Fibroblast of skin of abdomen (primary cell): Measurements from ENCODE around the gene NLGN3. TPM values are rescaled to one million over a fixed set of nuclear protein-coding genes. Genes with fewer than 3 reads are reported as not detected.

ENCODE experiments used
- DNase-seq: peaks from one replicate; pipeline ENCODE4 v3.0.0-alpha.2; 2013
- polyA plus RNA-seq, 2 experiments: library from polyadenylated mRNA; unstranded; fragments of 120-200 nt; gene quantifications; one replicate each; pipeline ENCODE4 v1.2.1, GENCODE V29; 2013; ENCODE audit not compliant: insufficient read length in 2 of 2

Gene NLGN3
- 0.66 TPM for polyA plus RNA-seq (2013, experiment 1 of 2; ENCODE audit: insufficient read length)
- 0.50 TPM for polyA plus RNA-seq (2013, experiment 2 of 2; ENCODE audit: insufficient read length)

DNA sequence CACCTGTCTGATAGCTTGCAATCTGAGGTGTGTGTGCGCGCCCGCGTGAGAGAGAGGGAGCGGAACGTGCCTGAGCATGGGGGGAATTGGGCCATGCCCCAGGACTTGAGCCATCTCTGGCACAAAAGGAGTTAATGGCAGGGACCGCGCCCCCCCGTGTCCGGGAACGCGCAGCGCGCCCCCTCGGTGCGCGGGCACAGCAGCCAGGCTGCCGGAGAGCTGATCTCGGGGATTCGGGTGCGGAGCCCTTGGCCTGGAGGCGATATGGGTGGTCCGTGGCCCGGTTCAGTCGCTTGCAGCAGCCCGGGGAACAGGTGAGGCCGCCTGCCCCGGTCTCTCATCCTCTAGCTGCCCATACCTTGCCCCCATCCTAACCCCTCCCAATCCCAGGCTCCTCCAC, at the start of gene NLGN3:
Gene NLGN3 (plus strand): TSS at position 191 of the 400 bp plus-strand sequence. CDS start 2,909 bp downstream, outside the sequence.
- DNase-seq = no peak

- no peak for DNase-seq
Measured at GRCh38 chrX:71095033-71095432, 49.6 kb upstream of the NLGN3 start.

DNA sequence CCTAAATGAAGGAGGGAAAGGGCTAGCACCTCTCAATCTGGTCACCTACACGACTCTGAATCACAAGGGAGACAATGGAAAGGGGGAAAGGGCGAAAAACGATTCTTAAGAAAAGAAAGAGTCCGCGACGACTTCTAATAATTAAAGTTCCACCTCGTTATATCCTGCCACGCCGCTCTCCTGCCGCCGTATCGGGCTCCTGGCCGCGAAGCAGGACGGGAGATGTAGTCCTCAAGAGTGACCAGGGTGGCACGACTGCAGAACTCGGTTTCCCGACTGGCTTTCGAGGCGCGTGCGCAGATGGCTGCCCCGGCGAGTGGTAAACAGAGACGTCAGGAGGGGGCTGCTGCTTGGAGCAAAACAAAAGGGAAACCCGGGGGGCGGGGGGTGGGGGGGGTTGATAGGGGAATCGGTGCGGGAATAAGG, 49.1 kb upstream of the NLGN3 start, which contains the start of gene FOXO4:
Gene FOXO4 (plus strand): TSS at position 297 of the 426 bp plus-strand sequence. CDS start 678 bp downstream, outside the sequence.
- peak; percentile 84 for DNase-seq

- DNase-seq = no peak
Measured at GRCh38 chrX:71095981-71096759, 48.5 kb upstream of the NLGN3 start.

DNA sequence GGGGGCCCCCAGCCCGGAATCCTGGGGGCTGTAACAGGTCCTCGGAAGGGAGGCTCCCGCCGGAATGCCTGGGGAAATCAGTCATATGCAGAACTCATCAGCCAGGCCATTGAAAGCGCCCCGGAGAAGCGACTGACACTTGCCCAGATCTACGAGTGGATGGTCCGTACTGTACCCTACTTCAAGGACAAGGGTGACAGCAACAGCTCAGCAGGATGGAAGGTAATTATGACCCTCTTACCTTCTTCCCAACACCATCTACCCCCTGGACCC, 47.9 kb upstream of the NLGN3 start:
- DNase-seq = no peak

DNA sequence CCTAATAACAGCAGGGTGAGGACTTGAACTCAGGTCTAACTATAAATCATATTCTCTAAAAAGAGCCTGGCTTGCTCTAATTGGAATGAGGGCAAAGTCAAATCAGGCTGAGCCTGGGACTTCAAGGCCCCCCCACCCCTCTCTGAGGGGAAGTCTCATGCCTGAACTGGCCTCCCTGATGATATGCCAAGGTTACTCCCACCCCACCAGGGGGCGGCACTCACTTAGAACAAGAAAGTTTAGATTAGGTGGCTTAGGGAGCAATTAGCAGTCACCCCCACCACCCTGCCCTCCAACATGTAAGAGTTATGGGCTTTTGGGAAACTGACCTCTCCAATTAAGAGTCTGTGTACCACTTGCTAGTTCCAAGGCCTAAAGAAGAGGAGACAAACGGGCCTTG, 46.3 kb upstream of the NLGN3 start:
- peak; percentile 38 for DNase-seq

- DNase-seq = no peak
Measured at GRCh38 chrX:71098951-71099506, 45.6 kb upstream of the NLGN3 start.

GRCh38 chrX:71099736-71100135, 44.9 kb upstream of the NLGN3 start:
- no peak for DNase-seq

- no peak for DNase-seq
Measured at GRCh38 chrX:71100581-71101505, 43.8 kb upstream of the NLGN3 start.

GRCh38 chrX:71102292-71102691, 42.3 kb upstream of the NLGN3 start:
- no peak for DNase-seq

DNA sequence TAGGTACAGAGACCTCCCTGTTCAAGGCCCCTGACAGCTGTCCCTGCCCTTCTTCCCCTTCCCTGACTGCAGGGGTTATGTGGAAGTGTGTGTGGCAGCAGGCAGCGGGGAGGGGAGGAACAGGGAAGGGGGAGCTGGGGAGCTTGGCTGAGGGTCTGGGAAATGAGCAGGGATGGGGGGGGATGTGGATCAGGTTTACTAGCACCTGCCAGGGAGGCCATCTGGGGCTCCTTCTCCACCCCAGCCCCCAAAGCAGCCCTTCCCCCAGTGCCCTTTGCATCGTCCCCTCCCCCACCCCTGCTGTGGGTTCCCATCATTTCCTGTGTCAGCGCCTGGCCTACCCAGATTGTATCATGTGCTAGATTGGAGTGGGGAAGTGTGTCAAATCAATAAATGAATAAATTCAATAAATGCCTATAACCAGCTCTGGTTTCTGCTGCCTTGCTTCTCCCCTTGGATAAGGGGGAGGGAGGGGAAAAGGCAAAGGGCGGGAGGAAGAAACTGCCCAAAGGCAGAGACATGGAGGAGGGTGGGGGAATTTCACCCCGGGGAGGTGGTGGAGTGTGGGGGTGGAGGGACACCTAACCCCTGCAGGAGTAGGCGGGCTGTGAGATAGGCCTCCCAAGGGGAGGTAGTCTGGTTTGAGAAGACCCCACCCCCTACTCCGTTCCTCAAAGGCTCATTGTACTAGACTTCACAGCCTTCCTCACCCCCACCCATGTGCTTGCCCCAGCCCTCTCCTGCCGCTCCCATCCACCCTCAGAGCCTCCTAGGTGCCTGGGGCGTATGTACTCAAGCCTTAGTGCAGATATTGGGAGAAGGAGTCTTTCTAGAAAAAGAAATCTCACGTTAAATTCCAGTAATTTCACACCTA, 41.3 kb upstream of the NLGN3 start:
- no peak for DNase-seq

DNA sequence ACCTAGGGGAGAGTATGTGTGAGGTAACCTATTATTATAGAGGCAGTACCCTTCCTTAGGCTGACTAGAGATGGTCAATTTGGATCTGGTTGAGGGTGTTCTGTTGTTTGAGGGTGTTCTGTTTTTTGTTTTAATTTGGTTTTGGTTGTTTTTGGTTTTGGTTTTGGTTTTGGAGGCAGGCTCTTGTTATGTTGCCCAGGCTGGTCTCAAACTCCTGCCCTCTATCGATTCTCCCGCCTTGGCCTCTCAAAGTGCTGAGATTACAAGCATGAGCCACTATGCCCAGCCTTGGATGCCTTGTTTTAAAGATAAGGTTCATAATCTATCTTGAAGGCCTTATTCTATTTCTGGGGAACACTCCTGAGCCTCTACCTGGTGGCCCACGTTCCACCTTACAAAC, 39.0 kb upstream of the NLGN3 start:
- DNase-seq = no peak

GRCh38 chrX:71106427-71106826, 38.2 kb upstream of the NLGN3 start, which contains the start of gene CXorf65:
TSS of gene CXorf65 (minus strand) at chrX:71106740. CDS start at chrX:71106556, 184 bp downstream.
- no peak for DNase-seq

DNA sequence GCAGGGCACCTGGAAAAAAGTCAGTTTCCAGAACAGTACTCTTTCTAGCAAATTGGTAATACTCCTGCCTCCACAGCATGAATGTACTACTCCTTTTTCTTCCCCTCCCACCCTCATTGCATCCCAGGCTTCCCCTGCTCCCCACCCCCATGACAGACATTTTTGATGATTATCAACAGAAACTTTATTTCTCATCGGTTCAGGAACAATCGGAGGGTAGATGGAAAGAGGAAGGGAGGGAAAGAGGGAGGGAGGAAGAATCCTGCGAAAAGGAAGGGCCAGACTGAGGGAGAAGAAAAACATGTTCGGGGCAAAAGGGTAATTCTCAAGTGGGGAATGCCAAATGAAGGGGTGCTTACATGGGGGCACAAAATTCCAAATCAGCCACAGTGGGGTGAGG, 37.4 kb upstream of the NLGN3 start:
- no peak for DNase-seq

- DNase-seq = no peak
Measured at GRCh38 chrX:71107762-71108360, 36.8 kb upstream of the NLGN3 start.

DNA sequence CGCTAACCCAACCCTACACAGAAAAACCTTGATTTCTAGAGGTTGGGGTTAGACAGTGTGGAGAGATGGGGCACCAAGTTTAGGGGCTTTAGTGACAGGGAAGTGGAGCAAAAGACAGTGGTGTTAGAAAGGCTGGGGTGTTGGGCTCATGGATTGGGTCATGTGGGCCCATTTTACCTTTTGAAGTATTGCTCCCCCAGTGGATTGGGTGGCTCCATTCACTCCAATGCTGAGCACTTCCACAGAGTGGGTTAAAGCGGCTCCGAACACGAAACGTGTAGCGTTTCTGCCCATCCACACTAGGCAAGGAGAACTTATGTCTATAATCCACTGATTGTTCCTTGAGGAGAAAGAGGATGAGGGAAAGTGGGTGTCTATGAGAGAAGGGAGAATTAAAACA, 35.6 kb upstream of the NLGN3 start:
- no peak for DNase-seq

DNA sequence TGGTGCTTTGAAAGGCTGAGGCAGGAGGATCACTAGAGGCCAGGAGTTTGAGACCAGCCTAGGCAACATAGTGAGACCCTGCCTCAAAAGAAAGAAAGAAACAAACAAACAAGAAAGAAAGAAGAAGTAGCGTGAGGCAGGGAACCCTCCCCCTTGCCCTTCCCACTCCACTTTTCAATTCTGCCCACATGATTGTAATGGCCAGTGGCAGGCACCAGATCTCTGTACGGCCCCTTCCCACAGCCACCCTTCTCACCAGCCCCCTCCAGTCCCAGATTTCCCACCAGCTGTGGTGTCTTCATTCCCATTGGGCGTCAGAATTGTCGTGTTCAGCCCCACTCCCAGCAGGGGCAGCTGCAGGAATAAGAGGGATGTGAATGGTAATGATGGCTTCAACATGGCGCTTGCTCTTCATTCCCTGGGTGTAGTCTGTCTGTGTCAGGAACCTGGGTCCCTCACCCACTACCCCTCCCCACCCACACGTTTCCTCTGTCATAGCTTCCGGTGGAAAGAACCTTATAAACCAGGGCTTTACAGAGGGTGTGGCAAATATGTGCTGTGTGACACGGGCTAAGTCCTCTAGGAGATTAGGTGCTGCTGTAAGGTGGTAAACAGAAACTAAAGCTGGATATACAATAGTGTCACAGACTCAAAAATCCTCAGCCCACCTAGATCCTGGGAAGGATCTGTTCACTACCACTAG, 33.3 kb upstream of the NLGN3 start, which contains the start of gene IL2RG:
Gene IL2RG (minus strand): TSS at position 437 of the 703 bp plus-strand sequence. CDS start 38 bp downstream, at position 399.
- DNase-seq = no peak

DNA sequence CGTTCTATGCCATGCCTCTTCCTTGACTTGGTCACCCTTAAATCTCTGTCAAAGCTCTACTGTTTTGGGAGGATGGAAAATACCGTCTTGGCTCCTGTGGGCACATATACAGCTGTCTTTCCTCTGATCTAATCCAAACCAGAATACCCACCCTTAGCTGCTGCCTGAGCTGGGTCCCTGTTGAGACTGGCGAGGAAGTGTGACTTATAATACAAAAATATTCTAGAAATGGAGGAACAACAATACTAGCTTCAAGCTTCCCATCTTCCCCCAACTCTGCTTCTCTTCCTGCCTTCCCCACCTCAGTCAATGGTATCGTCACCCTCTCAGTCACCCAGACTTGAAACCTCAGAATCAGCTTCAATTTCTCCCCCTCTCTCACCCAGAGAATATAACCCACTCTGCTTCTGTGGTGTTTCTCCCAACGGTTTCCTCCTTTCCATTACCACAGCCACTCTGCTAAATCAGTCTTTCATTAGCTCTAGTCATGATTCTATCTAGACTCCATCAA, 32.7 kb upstream of the NLGN3 start:
- DNase-seq = no peak

DNA sequence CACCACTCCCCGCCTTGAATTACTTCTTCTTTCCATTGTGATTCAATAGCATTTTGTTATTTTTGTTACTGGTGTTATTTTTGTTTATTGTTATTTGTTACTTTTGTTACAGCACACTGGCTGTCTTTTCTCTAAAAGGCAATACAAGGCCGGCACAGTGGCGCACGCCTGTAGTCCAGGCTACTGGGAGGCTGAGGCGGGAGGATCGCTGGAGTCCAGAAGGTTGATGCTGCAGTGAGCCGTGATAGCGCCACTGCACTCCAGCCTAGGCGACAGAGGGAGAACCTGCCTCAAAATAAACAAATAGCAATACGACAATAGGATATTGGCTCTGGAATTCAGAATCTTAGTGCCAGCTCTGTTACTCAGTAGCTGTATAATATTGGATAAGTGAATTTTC, 27.3 kb upstream of the NLGN3 start:
- no peak for DNase-seq
